Endothelial cell of hepatic sinusoid (primary cell): ENCODE measurements around the gene SCUBE2.

Experiments used
- in situ Hi-C: cut with HindIII; loops from 2 replicates; pipeline ENCODE4 v1.10.0; 2017; ENCODE audit warnings: low sequenced_read_pairs

SCUBE2 gene

GRCh38 chr11:9091044-9091922 is at the start of gene SCUBE2:
TSS of gene SCUBE2 (minus strand) at chr11:9091599. CDS start at chr11:9091528, 71 bp downstream.
- in situ Hi-C loops, result no loop called here

GRCh38 chr11:9141186-9141585 is 49.8 kb upstream of the SCUBE2 start:
- in situ Hi-C loops, result no loop called here

DNA sequence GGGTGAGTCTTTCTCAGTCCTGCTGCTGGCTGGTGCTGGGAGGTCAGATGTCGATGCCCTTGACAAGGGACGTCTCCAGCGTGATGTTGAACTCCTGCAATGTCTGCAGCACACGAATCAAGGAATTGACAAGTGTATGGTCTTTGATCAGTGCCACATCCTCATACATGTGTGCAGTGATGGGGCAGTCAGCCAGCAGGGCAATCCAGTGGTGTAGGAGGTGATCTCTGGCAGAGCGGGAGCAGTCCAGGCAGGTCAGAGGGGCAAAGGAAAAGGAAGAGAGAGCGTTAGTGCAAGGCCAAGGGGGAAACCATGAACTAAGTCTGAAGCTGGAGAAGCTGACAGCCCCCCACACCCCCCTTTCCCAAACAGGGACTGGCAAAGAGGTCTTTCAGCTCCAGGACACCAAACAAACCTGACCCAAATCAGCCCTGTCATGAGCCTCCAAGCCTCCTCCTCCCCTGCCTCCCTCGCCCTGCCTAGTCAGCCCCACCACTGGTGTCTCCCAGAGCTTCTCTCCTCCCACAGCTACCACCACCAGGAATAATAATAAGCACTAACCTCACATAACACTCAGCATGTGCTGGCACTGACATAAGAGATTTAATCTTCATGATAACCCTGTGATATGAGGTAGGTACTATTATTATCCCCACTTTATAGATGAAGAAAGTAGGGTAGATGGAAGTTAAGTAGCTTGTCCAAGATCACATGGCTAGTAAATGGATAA is 48.4 kb upstream of the SCUBE2 start:
- in situ Hi-C loops, result no loop called here

- in situ Hi-C loops, result no loop called here
These were observed 47.5 kb upstream of the SCUBE2 start for GRCh38 chr11:9138612-9139579.

DNA sequence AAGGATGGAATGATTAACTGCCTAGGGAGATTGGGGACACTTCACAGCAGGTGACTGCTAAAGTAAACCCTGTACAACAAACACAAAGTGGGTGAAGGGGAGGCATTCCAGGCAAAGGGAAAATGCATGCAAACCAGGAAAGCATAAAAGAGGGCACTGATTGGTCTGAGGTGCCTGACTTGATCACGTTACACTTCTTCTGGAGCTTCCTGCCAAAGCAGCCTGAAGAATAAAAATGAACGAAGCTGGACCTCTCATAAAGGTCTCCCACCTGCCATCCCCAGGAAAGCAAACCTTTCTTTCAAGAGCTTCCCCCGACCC is 46.7 kb upstream of the SCUBE2 start:
- in situ Hi-C loops, result no loop called here

- in situ Hi-C loops, result no loop called here
These were observed 46.1 kb upstream of the SCUBE2 start for GRCh38 chr11:9137293-9138132.

DNA sequence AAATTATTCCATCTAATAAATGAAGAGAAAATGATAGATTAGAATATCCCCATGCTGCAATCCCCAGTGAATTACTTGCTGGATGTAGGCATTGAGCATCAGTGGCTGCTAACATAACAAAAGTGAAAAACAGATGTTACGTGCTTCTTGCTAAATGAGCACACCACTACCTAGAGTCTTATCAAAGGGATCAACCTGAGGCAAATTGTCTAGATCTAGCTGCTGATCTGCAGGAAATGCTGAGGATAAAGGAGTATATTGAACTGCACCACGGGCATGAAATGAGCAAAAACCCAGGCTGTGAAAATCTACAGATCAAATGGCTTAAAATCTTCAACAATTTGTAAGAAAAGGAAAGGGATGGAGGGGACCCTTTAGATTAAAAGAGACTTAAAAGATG is 45.3 kb upstream of the SCUBE2 start:
- in situ Hi-C loops, result no loop called here

DNA sequence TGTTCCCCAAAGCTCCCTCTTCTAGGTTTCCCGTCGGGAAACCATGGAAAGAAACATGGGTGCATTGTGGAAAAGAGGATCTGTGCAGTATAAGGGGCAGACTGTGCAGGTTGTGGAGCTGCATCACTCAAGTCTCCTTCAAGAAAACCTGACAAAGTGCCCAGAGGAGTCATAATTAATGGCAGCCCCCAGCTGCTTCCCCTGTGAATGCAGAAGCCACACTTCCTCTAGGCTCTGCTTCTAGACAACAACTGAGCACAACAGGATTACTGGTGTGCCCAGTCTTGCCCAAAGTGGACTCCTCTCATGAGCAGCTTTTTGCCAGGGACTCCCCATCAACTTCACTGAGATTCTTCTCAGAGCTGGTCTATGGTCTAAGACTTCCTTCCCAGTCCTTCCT is 42.6 kb upstream of the SCUBE2 start:
- in situ Hi-C loops, result no loop called here

DNA sequence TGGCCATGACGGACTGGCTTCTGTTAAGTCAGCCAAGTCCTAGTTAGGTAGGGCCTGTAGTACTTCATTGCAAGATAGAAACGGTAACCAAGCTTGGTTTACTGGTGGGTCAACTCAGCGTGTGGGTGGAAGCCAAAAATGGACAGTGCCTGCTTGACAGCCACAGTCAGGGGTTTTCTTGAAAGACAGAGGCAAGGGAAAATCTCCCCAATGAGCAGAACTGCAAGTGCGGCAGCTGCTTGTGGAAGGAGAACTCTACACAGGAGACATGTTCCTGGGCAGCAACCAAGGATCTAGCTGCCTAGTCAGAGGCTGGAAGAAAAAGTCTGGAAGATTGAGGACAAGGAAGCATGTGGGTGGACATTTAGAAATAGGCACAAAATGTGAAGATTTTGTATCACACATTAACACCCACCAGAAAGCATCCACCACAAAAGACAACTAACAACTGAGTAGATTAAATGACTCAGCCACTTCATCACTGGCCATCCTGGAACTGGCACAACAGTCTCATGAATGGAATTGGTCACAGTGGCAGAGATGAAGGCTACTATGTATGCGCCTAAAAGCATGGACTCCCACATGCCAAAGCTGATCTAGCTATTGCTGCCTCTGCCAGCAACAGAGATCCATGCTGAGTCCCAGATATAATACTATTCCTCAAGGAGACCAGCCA is 40.9 kb upstream of the SCUBE2 start:
- in situ Hi-C loops, result no loop called here

GRCh38 chr11:9130297-9130696 is 38.9 kb upstream of the SCUBE2 start:
- in situ Hi-C loops, result no loop called here

GRCh38 chr11:9126636-9127035 is 35.2 kb upstream of the SCUBE2 start:
- in situ Hi-C loops, result loop anchor here (5.0 kb wide), 1 partner anchor 49 kb away; no protein-coding TSS in a partner anchor

DNA sequence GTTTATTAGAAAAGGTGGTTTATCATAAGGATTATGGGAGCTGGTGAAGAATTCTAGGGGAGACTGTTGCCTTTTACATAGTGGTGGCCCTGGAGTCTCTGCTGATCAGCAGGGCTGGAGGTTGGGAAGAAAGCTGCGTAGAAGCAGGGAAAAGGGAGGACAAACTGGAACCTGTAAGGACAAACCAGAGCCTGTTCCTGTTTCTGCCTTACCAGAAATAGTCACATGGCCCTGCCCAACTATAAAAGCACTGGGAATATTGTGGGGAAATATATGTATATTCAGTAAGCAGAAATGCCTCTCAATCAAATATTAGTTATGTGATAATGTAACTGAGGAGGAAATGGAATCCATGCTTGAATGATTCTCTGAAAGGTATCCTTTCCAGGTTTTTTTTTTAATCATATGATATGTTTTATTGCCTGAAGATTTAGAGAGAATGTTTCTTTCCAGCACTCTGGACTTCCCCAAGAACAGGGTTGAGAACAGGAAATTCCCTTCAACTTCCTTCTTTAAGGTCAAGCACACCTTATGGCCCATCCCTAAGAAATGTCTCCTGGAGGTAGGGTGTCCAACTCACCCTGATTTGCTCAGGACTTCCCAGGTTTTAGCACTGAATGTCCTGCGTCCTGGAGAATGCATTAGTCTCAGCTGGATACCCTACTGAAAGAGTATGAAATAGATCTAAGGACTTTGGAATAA is 33.9 kb upstream of the SCUBE2 start:
- in situ Hi-C loops, result loop anchor here (5.0 kb wide), 1 partner anchor 48 kb away; no protein-coding TSS in a partner anchor

DNA sequence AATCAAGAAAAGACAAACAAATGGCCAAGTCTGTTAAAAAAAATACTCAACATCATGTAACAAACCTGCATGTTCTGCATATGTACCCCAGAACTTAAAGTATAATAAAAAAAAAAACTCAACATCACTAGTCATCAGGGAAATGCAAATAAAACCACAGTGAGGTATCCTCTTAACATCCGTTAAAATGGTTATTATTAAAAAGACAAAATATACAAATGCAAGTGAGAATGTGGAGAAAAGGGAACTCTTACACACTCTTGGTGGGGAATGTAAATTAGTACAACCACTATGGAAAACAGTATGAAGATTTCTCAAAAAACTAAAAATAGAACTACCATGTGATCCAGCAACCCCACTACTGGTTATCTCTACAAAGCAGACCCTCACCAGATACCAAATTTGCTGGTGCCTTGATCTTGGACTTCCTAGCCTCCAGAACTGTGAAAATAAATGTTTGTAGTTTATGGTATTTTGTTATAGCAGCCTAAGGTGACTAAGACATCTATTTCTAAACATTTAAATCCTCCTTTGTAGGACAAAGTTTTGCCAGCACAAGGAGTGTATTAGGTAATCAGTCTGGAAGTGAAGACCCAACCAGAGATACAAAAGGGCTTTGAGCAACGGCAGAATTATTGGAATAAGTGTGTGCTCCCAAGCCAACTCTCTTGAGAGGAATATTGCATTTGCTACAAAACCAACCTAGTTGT is 32.4 kb upstream of the SCUBE2 start:
- in situ Hi-C loops, result no loop called here

DNA sequence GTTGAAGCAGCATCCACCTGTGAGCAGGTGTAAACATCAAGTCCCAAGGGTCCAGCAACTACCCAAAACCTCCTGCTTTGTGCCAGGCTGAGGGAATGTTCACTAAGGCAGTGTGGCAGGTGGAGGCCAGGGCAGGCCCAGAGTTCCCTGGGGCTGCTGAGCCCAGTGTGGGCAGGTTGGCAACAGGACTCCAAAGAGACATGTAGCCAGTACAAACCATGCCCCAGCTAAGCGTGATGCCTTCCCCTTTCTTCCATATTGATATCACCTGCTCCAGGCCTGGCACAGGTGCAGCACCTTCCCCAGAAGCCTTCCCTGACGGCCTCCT is 30.0 kb upstream of the SCUBE2 start:
- in situ Hi-C loops, result no loop called here

GRCh38 chr11:9120664-9121468 is 29.5 kb upstream of the SCUBE2 start:
- in situ Hi-C loops, result no loop called here

GRCh38 chr11:9118277-9118676 is 26.9 kb upstream of the SCUBE2 start:
- in situ Hi-C loops, result no loop called here

- in situ Hi-C loops, result no loop called here
These were observed 20.7 kb upstream of the SCUBE2 start for GRCh38 chr11:9112075-9112474.
